HCT116 (cell line): ENCODE data around the gene CPZ. TPM values are rescaled to one million over a fixed set of nuclear protein-coding genes. Genes with fewer than 3 reads are reported as not detected.

Source experiments
- ATAC-seq: fragments of 200-7000 bp; cut with Tn5 transposase; 2 replicates; pipeline ENCODE4 v1.9.1; 2020; ENCODE audit warnings: mild to moderate bottlenecking, moderate library complexity
- BruUV-seq: library from RNA; stranded (reverse); fragments of 400-500 nt; replicated peaks from 2 replicates; lab custom pipeline; 2021; lab: Mats Ljungman, UMichigan
- CTCF ChIA-PET: fragments of 300-600 bp; sonication (Branson Sonifier 250); formaldehyde crosslinking; loops from one replicate; lab custom pipeline; 2021; ENCODE audit warnings: antibody characterized with exemption; lab: Charles Lee
- POLR2A ChIA-PET: fragments of 300-600, 350-600 bp; sonication (Branson Sonifier 250); formaldehyde crosslinking; loops from one replicate; lab custom pipeline; 2021; ENCODE audit warnings: antibody characterized with exemption; lab: Charles Lee
- RAD21 ChIA-PET, 2 experiments: fragments of 300-600 bp; sonication (Branson Sonifier 250); formaldehyde crosslinking; loops; one replicate each; lab custom pipeline; 2023; ENCODE audit warnings: low total read pairs in 2 of 2; ENCODE audit not compliant: uncharacterized antibody in 2 of 2, unreplicated experiment in 2 of 2, low non-redundant PET in 1 of 2; lab: Charles Lee
- DNase-seq: peaks from one replicate; pipeline ENCODE4 v3.0.0-alpha.2; 2010; ENCODE audit warnings: low read depth, low spot score
- H2AFZ ChIP-seq: fragments of 200-600 bp; shearing (Covaris generic), sonication (generic); 2 replicates; pipeline ENCODE4 v1.6.1; 2017; ENCODE audit warnings: low read depth, mixed run types, mixed read lengths, antibody characterized with exemption, low read length; ENCODE audit not compliant: poor library complexity, severe bottlenecking
- H3K27ac ChIP-seq: 2 replicates; pipeline ENCODE4 v1.5.1; 2012; ENCODE audit warnings: low read depth, low read length
- H3K27me3 ChIP-seq: fragments of 200-600 bp; sonication (generic); 2 replicates; pipeline ENCODE4 v1.6.1; 2016; ENCODE audit warnings: mixed run types, low read length, mixed read lengths; ENCODE audit not compliant: insufficient read depth
- H3K36me3 ChIP-seq, 2 experiments: fragments of 200-500 bp in 1 of 2; fragments of 200-600 bp in 1 of 2; sonication (Bioruptor generic) in 1 of 2; sonication (generic) in 1 of 2; 2 replicates each; pipeline versions ENCODE4 v1.5.1 to v1.6.1; 2014 to 2016; ENCODE audit warnings: low read length in 2 of 2, inconsistent platforms in 1 of 2, mixed read lengths in 1 of 2, mixed run types in 1 of 2; ENCODE audit not compliant: insufficient read depth in 2 of 2, control insufficient read depth in 1 of 2
- H3K4me1 ChIP-seq, 2 experiments: fragments of 200-600 bp in 1 of 2; sonication (generic) in 1 of 2; 2 replicates each; pipeline versions ENCODE4 v1.5.1 to v1.6.1; 2012 to 2017; ENCODE audit warnings: low read length in 2 of 2, inconsistent platforms in 1 of 2, mild to moderate bottlenecking in 1 of 2, mixed read lengths in 1 of 2, mixed run types in 1 of 2, moderate library complexity in 1 of 2; ENCODE audit not compliant: insufficient read depth in 2 of 2, control insufficient read depth in 1 of 2
- H3K4me2 ChIP-seq: fragments of 200-600 bp; sonication (generic); 2 replicates; pipeline ENCODE4 v1.6.1; 2017; ENCODE audit warnings: mixed run types, low read length, mixed read lengths
- H3K4me3 ChIP-seq, 2 experiments: fragments of 200-600 bp in 1 of 2; sonication (generic) in 1 of 2; replicated peaks in 1 of 2; 2 replicates each; pipeline ENCODE4 v1.5.1; 2011 to 2016; ENCODE audit warnings: low read length in 2 of 2, control low read depth in 1 of 2, low read depth in 1 of 2, mild to moderate bottlenecking in 1 of 2, mixed read lengths in 1 of 2, mixed run types in 1 of 2
- H3K79me2 ChIP-seq: fragments of 200-600 bp; sonication (generic); 2 replicates; pipeline ENCODE4 v1.6.1; 2017; ENCODE audit warnings: mild to moderate bottlenecking, mixed run types, low read length, moderate library complexity, mixed read lengths; ENCODE audit not compliant: insufficient read depth
- H3K9ac ChIP-seq: fragments of 200-600 bp; sonication (generic); 2 replicates; pipeline ENCODE4 v1.6.1; 2016; ENCODE audit warnings: low read length, mixed read lengths
- H3K9me2 ChIP-seq: fragments of 200-600 bp; sonication (generic), shearing (Covaris generic); 2 replicates; pipeline ENCODE4 v1.6.1; 2017; ENCODE audit warnings: mixed run types, mild to moderate bottlenecking, moderate library complexity; ENCODE audit not compliant: insufficient read depth
- H3K9me3 ChIP-seq, 2 experiments: fragments of 200-500 bp in 1 of 2; fragments of 200-600 bp in 1 of 2; sonication (Bioruptor generic) in 1 of 2; sonication (generic) in 1 of 2; 2 replicates each; pipeline ENCODE4 v1.6.1; 2014 to 2017; ENCODE audit warnings: low read length in 2 of 2, mixed read lengths in 2 of 2, inconsistent platforms in 1 of 2, low read depth in 1 of 2, mild to moderate bottlenecking in 1 of 2, mixed run types in 1 of 2, moderate library complexity in 1 of 2; ENCODE audit not compliant: control insufficient read depth in 1 of 2, insufficient read depth in 1 of 2
- H4K20me1 ChIP-seq: fragments of 200-600 bp; sonication (generic), shearing (Covaris generic); 2 replicates; pipeline ENCODE4 v1.6.1; 2017; ENCODE audit warnings: mixed run types, mild to moderate bottlenecking, moderate library complexity; ENCODE audit not compliant: insufficient read depth
- ATF3 ChIP-seq: IDR thresholded peaks from 2 replicates; pipeline ENCODE4 v1.6.1; 2012
- CBX3 ChIP-seq: IDR thresholded peaks from 2 replicates; pipeline ENCODE4 v1.6.1; 2012; ENCODE audit warnings: low read depth
- FOSL1 ChIP-seq: IDR thresholded peaks from 2 replicates; pipeline ENCODE4 v1.6.1; 2012; ENCODE audit warnings: low read depth
- REST ChIP-seq: IDR thresholded peaks from 2 replicates; pipeline ENCODE4 v1.6.1; 2012; ENCODE audit warnings: low read depth
- SIN3A ChIP-seq: IDR thresholded peaks from 2 replicates; pipeline ENCODE4 v1.6.1; 2012; ENCODE audit warnings: low read depth
- YY1 ChIP-seq: IDR thresholded peaks from 2 replicates; pipeline ENCODE4 v1.6.1; 2011; ENCODE audit warnings: low read length, low read depth, moderate library complexity, mild to moderate bottlenecking; ENCODE audit not compliant: insufficient replicate concordance; ENCODE audit errors: extremely low read depth
- ZBTB33 ChIP-seq: IDR thresholded peaks from 2 replicates; pipeline ENCODE4 v1.6.1; 2011; ENCODE audit warnings: mild to moderate bottlenecking, low read length, moderate library complexity; ENCODE audit not compliant: insufficient replicate concordance; ENCODE audit errors: extremely low read depth
- intact Hi-C: fragments of 100-400 bp; cut with micrococcal nuclease; formaldehyde crosslinking; loops from 2 replicates; pipeline ENCODE4 v1.10.0; 2022
- total RNA-seq: library from RNA; stranded (reverse); gene quantifications from one replicate; pipeline ENCODE4 v1.2.1, GENCODE V29; 2021; ENCODE audit not compliant: unreplicated experiment

Gene CPZ
- total RNA-seq, 1 experiment from 2014 or later, result not detected

- Histone ChIP-seq H3K9ac (no peak overlapping the region), H3K4me1 (peaks cover 0 to 11% of the 10 kb centered on the region in 2 experiments; a peak in 2 of 4 replicates), H3K9me3 (no peaks in the 10 kb centered on the region), H3K36me3 (no peaks in the 10 kb centered on the region), H3K79me2 (no peaks in the 10 kb centered on the region), H4K20me1 (no peaks in the 10 kb centered on the region), H3K4me3 (no peak overlapping the region), H3K27ac (no peak overlapping the region), H3K9me2 (no peaks in the 10 kb centered on the region), H2AFZ (no peak overlapping the region), H3K27me3 (0 out of 2 replicates have a peak, but pooled peaks cover 2% of the 10 kb centered on the region), H3K4me2 (no peak overlapping the region)
- DNase-seq, result no peak
- TF ChIP-seq ZBTB33 (no peak), CBX3 (no peak), SIN3A (no peak), YY1 (no peak), FOSL1 (no peak), REST (no peak), ATF3 (no peak)
- POLR2A ChIA-PET, result no interaction called here
- no TSS peak for BruUV-seq
- intact Hi-C loops, result no loop called here
- CTCF ChIA-PET, result interaction anchor here (0.6 kb wide), 1 partner anchor 21 kb away, joined by 3 read pairs; no protein-coding TSS in a partner anchor
- RAD21 ChIA-PET, result interaction anchor here in 1 of 2 experiments (0.6 kb wide), 1 partner anchor 36 kb away, joined by 3 read pairs; no protein-coding TSS in a partner anchor
- no peak for ATAC-seq
Measured at GRCh38 chr4:8552581-8553205, 39.9 kb upstream of the CPZ start.
